AG04449 (cell line): ENCODE measurements around the gene OR4D2.

Experiments
- CTCF ChIA-PET: fragments of 350-600 bp; formaldehyde crosslinking; extraction: SDS; loops from one replicate; lab custom pipeline; 2021; ENCODE audit warnings: antibody characterized with exemption; lab: Yijun Ruan, JAX
- POLR2A ChIA-PET: fragments of 400-600, 350-600 bp; formaldehyde crosslinking; extraction: SDS; loops from one replicate; lab custom pipeline; 2020; ENCODE audit warnings: antibody characterized with exemption, inconsistent platforms; lab: Yijun Ruan, JAX
- DNase-seq: peaks from one replicate; pipeline ENCODE4 v3.0.0-alpha.2; 2010; ENCODE audit warnings: low read depth, low spot score
- H3K4me3 ChIP-seq: 2 replicates; pipeline ENCODE4 v1.5.1; 2011; ENCODE audit warnings: low read depth, mild to moderate bottlenecking, control low read depth, low read length
- CTCF ChIP-seq: IDR thresholded peaks from one replicate; pipeline ENCODE4 v1.5.1; 2011; ENCODE audit warnings: mild to moderate bottlenecking, moderate library complexity, low read length, control low read depth, inconsistent platforms; ENCODE audit not compliant: insufficient read depth; ENCODE audit errors: missing control alignments

Gene OR4D2

GRCh38 chr17:58153046-58153445, 13.7 kb upstream of the OR4D2 start:
- ChIA-PET CTCF (no interaction called here), POLR2A (no interaction called here)
- no peak overlapping the region for H3K4me3 ChIP-seq
- DNase-seq, result no peak
- TF ChIP-seq CTCF, result no peak

- no peak overlapping the region for H3K4me3 ChIP-seq
- CTCF ChIA-PET, result no interaction called here
- no peak for TF ChIP-seq CTCF
- POLR2A ChIA-PET, result no interaction called here
- DNase-seq, result no peak
Observed at GRCh38 chr17:58153671-58154070, 13.1 kb upstream of the OR4D2 start.

GRCh38 chr17:58156839-58157803, 9.7 kb upstream of the OR4D2 start:
- POLR2A ChIA-PET, result no interaction called here
- no peak for TF ChIP-seq CTCF
- peak overlapping the region; percentile 15; the same call in 1 of the 2 replicates for H3K4me3 ChIP-seq
- CTCF ChIA-PET, result interaction anchor here (0.7 kb wide), 1 partner anchor 263 kb away, joined by 3 read pairs; no protein-coding TSS in a partner anchor
- DNase-seq, result no peak

GRCh38 chr17:58158181-58158580, 8.6 kb upstream of the OR4D2 start:
- H3K4me3 ChIP-seq, result no peak overlapping the region
- no peak for TF ChIP-seq CTCF
- ChIA-PET POLR2A (no interaction called here), CTCF (no interaction called here)
- DNase-seq, result no peak

GRCh38 chr17:58161566-58161965, 5.2 kb upstream of the OR4D2 start:
- ChIA-PET CTCF (no interaction called here), POLR2A (no interaction called here)
- DNase-seq, result no peak
- H3K4me3 ChIP-seq, result no peak overlapping the region
- no peak for TF ChIP-seq CTCF

GRCh38 chr17:58165981-58166380, 801 bp upstream of the OR4D2 start:
- ChIA-PET CTCF (no interaction called here), POLR2A (no interaction called here)

More at GRCh38 chr17:58165981-58166380, 801 bp upstream of the OR4D2 start:
- H3K4me3 ChIP-seq, result no peak overlapping the region
- no peak for DNase-seq
- no peak for TF ChIP-seq CTCF
